Measurements from ENCODE around the gene SERPINA6.
A peak's percentile ranks its signal among the peaks of the same experiment; 100 is the strongest.
"Not testable (repeated sequence)": the region's sequence is repeated elsewhere in the genome, so short reads cannot be mapped to it uniquely, and the experiment has no call there.

The SERPINA6 gene

GRCh38 chr14:94282991-94283723, 40.0 kb downstream of the SERPINA6 start:
- Histone ChIP-seq H4K5ac (ENCODE audit: low read length) (no peak overlapping the region), H3K4ac (ENCODE audit: low read depth, low read length) (no peak overlapping the region), H3K18ac (ENCODE audit: low read length) (no peak overlapping the region), H2AK5ac (ENCODE audit: low read length) (no peak overlapping the region), H3K4me1 (ENCODE audit: control insufficient read depth, low read depth, low read length) (no peaks in the 10 kb centered on the region), H2BK15ac (replicated peaks; ENCODE audit: low read depth) (no peak overlapping the region), H3K23ac (ENCODE audit: low read length) (no peak overlapping the region), H3K56ac (ENCODE audit: low read length) (no peak overlapping the region), H4K8ac (ENCODE audit: low read depth, low read length) (no peak overlapping the region), H3K4me2 (ENCODE audit: low read length) (no peak overlapping the region), H3K4me3 (ENCODE audit: low read length) (no peak overlapping the region), H3K27me3 (ENCODE audit: insufficient read depth, low read length, poor library complexity) (no peaks in the 10 kb centered on the region), H3K79me1 (ENCODE audit: low read length) (no peaks in the 10 kb centered on the region), H2BK5ac (ENCODE audit: low read length) (no peak overlapping the region), H3K27ac (ENCODE audit: low read depth, low read length) (no peak overlapping the region), H3K9ac (ENCODE audit: low read length) (no peak overlapping the region), H3K36me3 (ENCODE audit: control insufficient read depth, insufficient read depth, low read length) (no peaks in the 10 kb centered on the region), H3K79me2 (ENCODE audit: control insufficient read depth, insufficient read depth, low read length) (no peaks in the 10 kb centered on the region), H2BK120ac (ENCODE audit: low read depth, low read length) (no peak overlapping the region)
- no CpG with 5 or more reads among the region's 2 CpGs for WGBS (ENCODE audit: extremely low coverage, insufficient coverage, low lambda C conversion rate)
- no peak for DNase-seq

GRCh38 chr14:94278731-94279130, 44.4 kb downstream of the SERPINA6 start:
- H3K27ac ChIP-seq (ENCODE audit: low read depth, low read length), result no peak overlapping the region

GRCh38 chr14:94276898-94277561, 46.1 kb downstream of the SERPINA6 start:
- not testable (repeated sequence) for H3K9ac ChIP-seq (ENCODE audit: low read length); H4K5ac ChIP-seq (ENCODE audit: low read length); DNase-seq; H2BK5ac ChIP-seq (ENCODE audit: low read length); H3K27ac ChIP-seq (ENCODE audit: low read depth, low read length); H3K56ac ChIP-seq (ENCODE audit: low read length); H3K4ac ChIP-seq (ENCODE audit: low read depth, low read length); H3K18ac ChIP-seq (ENCODE audit: low read length); H3K4me1 ChIP-seq (ENCODE audit: control insufficient read depth, low read depth, low read length); H3K79me1 ChIP-seq (ENCODE audit: low read length); H2BK15ac ChIP-seq (replicated peaks; ENCODE audit: low read depth); H3K27me3 ChIP-seq (ENCODE audit: insufficient read depth, low read length, poor library complexity); H3K79me2 ChIP-seq (ENCODE audit: control insufficient read depth, insufficient read depth, low read length); H3K36me3 ChIP-seq (ENCODE audit: control insufficient read depth, insufficient read depth, low read length); H2AK5ac ChIP-seq (ENCODE audit: low read length); H4K8ac ChIP-seq (ENCODE audit: low read depth, low read length); H2BK120ac ChIP-seq (ENCODE audit: low read depth, low read length); H3K4me3 ChIP-seq (ENCODE audit: low read length); H3K23ac ChIP-seq (ENCODE audit: low read length); H3K4me2 ChIP-seq (ENCODE audit: low read length)
- no CpG with 5 or more reads among the region's 11 CpGs for WGBS (ENCODE audit: extremely low coverage, insufficient coverage, low lambda C conversion rate)

More at GRCh38 chr14:94278731-94279130, 44.4 kb downstream of the SERPINA6 start:
- no peak for DNase-seq
- Histone ChIP-seq H3K9ac (ENCODE audit: low read length) (no peak overlapping the region), H3K4me2 (ENCODE audit: low read length) (no peak overlapping the region), H3K23ac (ENCODE audit: low read length) (no peak overlapping the region), H4K5ac (ENCODE audit: low read length) (no peak overlapping the region), H2AK5ac (ENCODE audit: low read length) (no peak overlapping the region), H3K79me1 (ENCODE audit: low read length) (no peaks in the 10 kb centered on the region), H3K18ac (ENCODE audit: low read length) (no peak overlapping the region), H3K4me1 (ENCODE audit: control insufficient read depth, low read depth, low read length) (no peaks in the 10 kb centered on the region), H3K56ac (ENCODE audit: low read length) (no peak overlapping the region), H2BK15ac (replicated peaks; ENCODE audit: low read depth) (no peak overlapping the region), H2BK5ac (ENCODE audit: low read length) (no peak overlapping the region), H3K79me2 (ENCODE audit: control insufficient read depth, insufficient read depth, low read length) (no peaks in the 10 kb centered on the region), H3K4me3 (ENCODE audit: low read length) (no peak overlapping the region), H2BK120ac (ENCODE audit: low read depth, low read length) (no peak overlapping the region), H3K36me3 (ENCODE audit: control insufficient read depth, insufficient read depth, low read length) (no peaks in the 10 kb centered on the region), H3K4ac (ENCODE audit: low read depth, low read length) (no peak overlapping the region), H3K27me3 (ENCODE audit: insufficient read depth, low read length, poor library complexity) (no peaks in the 10 kb centered on the region), H4K8ac (ENCODE audit: low read depth, low read length) (no peak overlapping the region)
- WGBS (ENCODE audit: extremely low coverage, insufficient coverage, low lambda C conversion rate), result no CpG with 5 or more reads among the region's 2 CpGs

GRCh38 chr14:94269156-94269555, 54.0 kb downstream of the SERPINA6 start:
- Histone ChIP-seq H3K9ac (ENCODE audit: low read length) (no peak overlapping the region), H3K4ac (ENCODE audit: low read depth, low read length) (no peak overlapping the region), H4K8ac (ENCODE audit: low read depth, low read length) (no peak overlapping the region), H3K27ac (ENCODE audit: low read depth, low read length) (no peak overlapping the region), H3K79me2 (ENCODE audit: control insufficient read depth, insufficient read depth, low read length) (no peaks in the 10 kb centered on the region), H3K4me2 (ENCODE audit: low read length) (no peak overlapping the region), H2BK120ac (ENCODE audit: low read depth, low read length) (no peak overlapping the region), H2BK5ac (ENCODE audit: low read length) (no peak overlapping the region), H2BK15ac (replicated peaks; ENCODE audit: low read depth) (no peak overlapping the region), H3K18ac (ENCODE audit: low read length) (no peak overlapping the region), H3K79me1 (ENCODE audit: low read length) (no peaks in the 10 kb centered on the region), H3K27me3 (ENCODE audit: insufficient read depth, low read length, poor library complexity) (no peaks in the 10 kb centered on the region), H4K5ac (ENCODE audit: low read length) (no peak overlapping the region), H3K4me3 (ENCODE audit: low read length) (no peak overlapping the region), H3K4me1 (ENCODE audit: control insufficient read depth, low read depth, low read length) (no peaks in the 10 kb centered on the region), H3K36me3 (ENCODE audit: control insufficient read depth, insufficient read depth, low read length) (no peaks in the 10 kb centered on the region), H2AK5ac (ENCODE audit: low read length) (no peak overlapping the region), H3K56ac (ENCODE audit: low read length) (no peak overlapping the region), H3K23ac (ENCODE audit: low read length) (no peak overlapping the region)
- no CpG with 5 or more reads among the region's 10 CpGs for WGBS (ENCODE audit: extremely low coverage, insufficient coverage, low lambda C conversion rate)
- DNase-seq, result peak; percentile 1

GRCh38 chr14:94268582-94268981, 54.6 kb downstream of the SERPINA6 start:
- H3K4me1 ChIP-seq (ENCODE audit: control insufficient read depth, low read depth, low read length); H4K8ac ChIP-seq (ENCODE audit: low read depth, low read length); H3K4ac ChIP-seq (ENCODE audit: low read depth, low read length); H4K5ac ChIP-seq (ENCODE audit: low read length); H3K4me2 ChIP-seq (ENCODE audit: low read length); H3K23ac ChIP-seq (ENCODE audit: low read length); H3K4me3 ChIP-seq (ENCODE audit: low read length); DNase-seq; H3K79me2 ChIP-seq (ENCODE audit: control insufficient read depth, insufficient read depth, low read length); H3K27me3 ChIP-seq (ENCODE audit: insufficient read depth, low read length, poor library complexity); H3K36me3 ChIP-seq (ENCODE audit: control insufficient read depth, insufficient read depth, low read length); H3K18ac ChIP-seq (ENCODE audit: low read length); H2AK5ac ChIP-seq (ENCODE audit: low read length); H2BK15ac ChIP-seq (replicated peaks; ENCODE audit: low read depth); H3K9ac ChIP-seq (ENCODE audit: low read length); H3K79me1 ChIP-seq (ENCODE audit: low read length); H2BK120ac ChIP-seq (ENCODE audit: low read depth, low read length); H3K56ac ChIP-seq (ENCODE audit: low read length); H3K27ac ChIP-seq (ENCODE audit: low read depth, low read length); H2BK5ac ChIP-seq (ENCODE audit: low read length): not testable (repeated sequence)
- WGBS (ENCODE audit: extremely low coverage, insufficient coverage, low lambda C conversion rate), result no CpG with 5 or more reads among the region's 7 CpGs

Measured in mesendoderm (in vitro differentiated cells).